ENCODE data around the gene PER1. TPM values are rescaled to one million over a fixed set of nuclear protein-coding genes. Genes with fewer than 3 reads are reported as not detected.
A peak's percentile ranks its signal among the peaks of the same experiment; 100 is the strongest.

Gene PER1
- total and polyA plus RNA-seq, 2 donors from 2014 or later, result 25.2 to 161 TPM

GRCh38 chr17:8188263-8188839, 36.1 kb upstream of the PER1 start:
- H3K36me3 ChIP-seq (ENCODE audit: control insufficient read depth in 2 of 3, insufficient read depth in 3 of 3, low read length in 3 of 3), result no peaks in the 10 kb centered on the region
- intact Hi-C loops (cut with DNase I), result loop anchor here (10.0 kb wide), 1 partner anchor 64 kb away; the partner anchor contains the start of gene HES7
- H3K27me3 ChIP-seq (ENCODE audit: control insufficient read depth, insufficient read depth, low read length), result no peaks in the 10 kb centered on the region
- peak overlapping the region; percentile 89 to 99 for H3K27ac ChIP-seq (ENCODE audit: low read depth in 2 of 2, low read length in 2 of 2)
- H3K4me1 ChIP-seq (ENCODE audit: control insufficient read depth in 2 of 3, insufficient read depth in 2 of 3, low read depth in 1 of 3, low read length in 3 of 3), result peaks cover 8 to 36% (median 20%) of the 10 kb centered on the region in 3 donors
- H3K9me3 ChIP-seq (ENCODE audit: control insufficient read depth in 2 of 3, insufficient read depth in 1 of 3, low read length in 3 of 3), result no peaks in the 10 kb centered on the region
- TF ChIP-seq CTCF (IDR thresholded peaks at IDR 0.05; ENCODE audit: borderline replicate concordance, extremely low read depth, insufficient read depth), result no peak
- FAIRE-seq, result no peak
- H3K9ac ChIP-seq (ENCODE audit: low read length in 3 of 3), result peak overlapping the region in 1 of 3 donors; percentile 36
- DNase-seq, result peak in 1 of 5 donors; percentile 75
- H3K4me3 ChIP-seq (ENCODE audit: low read length in 3 of 3), result peak overlapping the region in 2 of 3 donors; percentile 63 to 90

DNA sequence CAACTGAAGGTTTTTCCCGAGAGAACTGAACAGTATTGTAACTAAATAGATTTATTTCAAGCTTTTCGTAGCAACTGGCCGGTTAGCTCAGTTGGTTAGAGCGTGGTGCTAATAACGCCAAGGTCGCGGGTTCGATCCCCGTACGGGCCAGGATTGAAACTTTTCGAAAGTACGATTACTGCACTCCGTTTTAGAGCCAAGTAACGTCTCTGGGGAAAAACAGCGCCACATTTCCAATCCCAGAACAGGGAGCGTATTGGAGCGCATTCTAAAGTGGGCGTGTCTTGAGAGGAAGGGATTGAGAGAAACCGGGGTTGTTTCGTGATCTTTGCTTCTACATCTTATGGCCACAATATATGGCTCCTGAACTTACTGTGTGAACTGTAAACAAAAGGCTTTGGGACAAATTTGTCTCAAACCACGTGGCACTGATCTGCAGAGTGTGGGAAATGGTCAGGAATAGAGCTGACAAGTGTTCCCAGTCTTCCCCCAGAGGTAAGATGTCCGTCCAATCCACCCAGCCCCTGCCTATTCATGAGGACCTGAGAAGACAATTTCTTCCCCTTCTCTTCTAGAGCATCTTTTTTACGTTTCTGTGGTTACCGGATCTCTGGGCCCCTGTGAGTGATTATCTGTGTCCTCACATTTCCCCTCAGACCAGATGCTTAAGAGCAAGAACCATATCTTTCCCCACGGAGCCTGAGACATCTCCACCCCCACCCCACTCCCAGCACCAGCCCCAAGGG, 35.5 kb upstream of the PER1 start:
- FAIRE-seq, result peak; percentile 91
- intact Hi-C loops (cut with DNase I), result loop anchor here (10.0 kb wide), 1 partner anchor 63 kb away; the partner anchor contains the start of gene HES7
- Histone ChIP-seq H3K9ac (ENCODE audit: low read length in 3 of 3) (peak overlapping the region in 2 of 3 donors; percentile 94 to 99), H3K27ac (ENCODE audit: low read depth in 2 of 2, low read length in 2 of 2) (peak overlapping the region; percentile 89 to 99), H3K36me3 (ENCODE audit: control insufficient read depth in 2 of 3, insufficient read depth in 3 of 3, low read length in 3 of 3) (no peaks in the 10 kb centered on the region), H3K4me1 (ENCODE audit: control insufficient read depth in 2 of 3, insufficient read depth in 2 of 3, low read depth in 1 of 3, low read length in 3 of 3) (peaks cover 8 to 35% (median 18%) of the 10 kb centered on the region in 3 donors), H3K27me3 (ENCODE audit: control insufficient read depth, insufficient read depth, low read length) (no peaks in the 10 kb centered on the region), H3K9me3 (ENCODE audit: control insufficient read depth in 2 of 3, insufficient read depth in 1 of 3, low read length in 3 of 3) (no peaks in the 10 kb centered on the region), H3K4me3 (ENCODE audit: low read length in 3 of 3) (peak overlapping the region; percentile 90 to 99 (median 95))
- TF ChIP-seq CTCF (IDR thresholded peaks at IDR 0.05; ENCODE audit: borderline replicate concordance, extremely low read depth, insufficient read depth), result peak; percentile 16
- DNase-seq, result peak; percentile 95 to 98 (median 96)

DNA sequence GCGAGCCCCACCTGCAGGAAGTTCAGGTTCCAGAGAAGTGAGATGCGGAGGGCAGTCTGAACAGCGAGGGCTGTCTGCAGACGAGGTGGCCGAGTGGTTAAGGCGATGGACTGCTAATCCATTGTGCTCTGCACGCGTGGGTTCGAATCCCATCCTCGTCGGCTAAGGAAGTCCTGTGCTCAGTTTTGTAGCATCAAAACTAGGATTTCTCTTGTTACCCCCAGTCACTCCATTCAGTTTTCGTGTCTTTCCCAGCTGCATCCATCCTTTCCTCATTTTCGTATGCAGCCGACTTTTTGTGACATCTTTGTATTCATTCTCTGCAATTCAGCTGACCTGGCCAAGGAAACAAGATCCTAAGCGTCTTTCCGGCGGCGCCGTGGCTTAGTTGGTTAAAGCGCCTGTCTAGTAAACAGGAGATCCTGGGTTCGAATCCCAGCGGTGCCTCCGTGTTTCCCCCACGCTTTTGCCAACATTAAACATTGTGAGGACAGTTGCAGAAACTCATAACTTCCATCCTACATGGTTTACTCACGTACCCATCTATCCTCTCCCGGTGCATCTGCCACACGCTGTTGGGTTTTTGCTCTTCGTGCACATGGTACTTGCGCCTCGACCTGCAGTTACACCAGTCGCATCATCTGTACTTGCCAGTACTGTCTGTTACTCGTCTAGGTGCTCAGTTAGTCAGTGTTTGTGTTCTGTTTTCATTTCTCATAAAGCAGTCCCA, 34.7 kb upstream of the PER1 start:
- no peaks in the 10 kb centered on the region for H3K9me3 ChIP-seq (ENCODE audit: control insufficient read depth in 2 of 3, insufficient read depth in 1 of 3, low read length in 3 of 3)
- peak; percentile 38 for TF ChIP-seq CTCF (IDR thresholded peaks at IDR 0.05; ENCODE audit: borderline replicate concordance, extremely low read depth, insufficient read depth)
- H3K27ac ChIP-seq (ENCODE audit: low read depth in 2 of 2, low read length in 2 of 2), result peak overlapping the region; percentile 89 to 99
- no peaks in the 10 kb centered on the region for H3K36me3 ChIP-seq (ENCODE audit: control insufficient read depth in 2 of 3, insufficient read depth in 3 of 3, low read length in 3 of 3)
- DNase-seq (peak; percentile 96 to 99 (median 98)), FAIRE-seq (no peak)
- peak overlapping the region; percentile 94 to 99 (median 98) for H3K9ac ChIP-seq (ENCODE audit: low read length in 3 of 3)
- H3K4me1 ChIP-seq (ENCODE audit: control insufficient read depth in 2 of 3, insufficient read depth in 2 of 3, low read depth in 1 of 3, low read length in 3 of 3), result peaks cover 8 to 28% (median 16%) of the 10 kb centered on the region in 3 donors
- peak overlapping the region; percentile 90 to 99 (median 95) for H3K4me3 ChIP-seq (ENCODE audit: low read length in 3 of 3)
- no peaks in the 10 kb centered on the region for H3K27me3 ChIP-seq (ENCODE audit: control insufficient read depth, insufficient read depth, low read length)
- intact Hi-C loops (cut with DNase I), result loop anchor here (10.0 kb wide), 1 partner anchor 62 kb away; the partner anchor contains the start of gene HES7
